GM12864 (cell line): ENCODE results near the gene NR4A2.
"Not testable (repeated sequence)": the region's sequence is repeated elsewhere in the genome, so short reads cannot be mapped to it uniquely, and the experiment has no call there.

Source experiments
- DNase-seq: peaks from one replicate; pipeline ENCODE4 v3.0.0-alpha.2; 2011; ENCODE audit warnings: low read depth
- H3K4me3 ChIP-seq: 2 replicates; pipeline ENCODE4 v1.5.1; 2011; ENCODE audit warnings: mild to moderate bottlenecking, low read depth, low read length, control low read depth
- CTCF ChIP-seq: IDR thresholded peaks from 2 replicates; pipeline ENCODE4 v1.5.1; 2011; ENCODE audit warnings: low read depth, mild to moderate bottlenecking, moderate library complexity, low read length, control low read depth, inconsistent platforms; ENCODE audit errors: missing control alignments

Gene NR4A2

GRCh38 chr2:156306821-156307220 is 25.7 kb downstream of the NR4A2 start:
- DNase-seq: no peak
- no peak for TF ChIP-seq CTCF
- H3K4me3 ChIP-seq: no peak overlapping the region

GRCh38 chr2:156305121-156305520 is 27.4 kb downstream of the NR4A2 start:
- TF ChIP-seq CTCF: no peak
- no peak for DNase-seq
- H3K4me3 ChIP-seq: no peak overlapping the region

- TF ChIP-seq CTCF: no peak
- no peak for DNase-seq
- no peak overlapping the region for H3K4me3 ChIP-seq
Observed at GRCh38 chr2:156300337-156300736, 32.2 kb downstream of the NR4A2 start.

GRCh38 chr2:156294945-156295580 is 37.5 kb downstream of the NR4A2 start:
- H3K4me3 ChIP-seq: no peak overlapping the region
- DNase-seq: no peak
- no peak for TF ChIP-seq CTCF

- not testable (repeated sequence) for DNase-seq, H3K4me3 ChIP-seq
Observed at GRCh38 chr2:156293382-156293781, 39.1 kb downstream of the NR4A2 start.

- H3K4me3 ChIP-seq: no peak overlapping the region
- DNase-seq: no peak
- TF ChIP-seq CTCF: no peak
Observed at GRCh38 chr2:156279446-156280150, 52.9 kb downstream of the NR4A2 start.
